IPS-18a (cell line): ENCODE results near the gene ZEB1.

Source experiments
- H3K27ac ChIP-seq: one replicate; pipeline ENCODE4 v1.5.1; 2013; ENCODE audit warnings: low read length
- H3K27me3 ChIP-seq: one replicate; pipeline ENCODE4 v1.6.1; 2013; ENCODE audit warnings: mild to moderate bottlenecking, low read length; ENCODE audit not compliant: control insufficient read depth, insufficient read depth
- H3K36me3 ChIP-seq: one replicate; pipeline ENCODE4 v1.6.1; 2013; ENCODE audit warnings: low read depth, low read length; ENCODE audit not compliant: control insufficient read depth
- H3K4me1 ChIP-seq: one replicate; pipeline ENCODE4 v1.6.1; 2013; ENCODE audit warnings: low read depth, low read length; ENCODE audit not compliant: control insufficient read depth
- H3K4me3 ChIP-seq: one replicate; pipeline ENCODE4 v1.5.1; 2013; ENCODE audit warnings: low read length
- H3K9ac ChIP-seq: one replicate; pipeline ENCODE4 v1.6.1; 2013; ENCODE audit warnings: mild to moderate bottlenecking, low read length, moderate library complexity
- H3K9me3 ChIP-seq: one replicate; pipeline ENCODE4 v1.6.1; 2013; ENCODE audit warnings: low read depth, low read length; ENCODE audit not compliant: control insufficient read depth

The ZEB1 gene

DNA sequence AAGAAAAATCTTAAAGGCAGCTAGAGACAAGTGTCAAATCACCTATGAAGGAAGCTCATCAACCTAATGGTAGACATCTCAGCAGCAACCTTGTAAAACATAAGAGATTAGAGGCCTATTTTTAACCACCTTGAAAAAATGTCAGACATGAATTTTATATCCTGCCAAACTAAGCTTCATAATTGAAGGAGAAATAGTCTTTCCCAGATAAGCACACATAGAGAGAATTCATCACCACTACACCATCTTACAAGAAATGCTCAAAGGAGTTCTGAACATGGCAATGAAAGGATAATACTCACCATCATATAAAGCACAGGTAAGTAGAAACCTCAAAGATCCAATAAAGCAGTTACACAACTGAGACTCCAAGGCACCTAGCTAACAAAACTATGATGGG lies 156.5 kb downstream of the ZEB1 start:
- H3K9ac ChIP-seq: no peak overlapping the region
- no peak overlapping the region for H3K4me3 ChIP-seq
- no peaks in the 10 kb centered on the region for H3K9me3 ChIP-seq
- H3K27me3 ChIP-seq: no peaks in the 10 kb centered on the region
- H3K27ac ChIP-seq: no peak overlapping the region
- H3K36me3 ChIP-seq: no peaks in the 10 kb centered on the region
- no peaks in the 10 kb centered on the region for H3K4me1 ChIP-seq

DNA sequence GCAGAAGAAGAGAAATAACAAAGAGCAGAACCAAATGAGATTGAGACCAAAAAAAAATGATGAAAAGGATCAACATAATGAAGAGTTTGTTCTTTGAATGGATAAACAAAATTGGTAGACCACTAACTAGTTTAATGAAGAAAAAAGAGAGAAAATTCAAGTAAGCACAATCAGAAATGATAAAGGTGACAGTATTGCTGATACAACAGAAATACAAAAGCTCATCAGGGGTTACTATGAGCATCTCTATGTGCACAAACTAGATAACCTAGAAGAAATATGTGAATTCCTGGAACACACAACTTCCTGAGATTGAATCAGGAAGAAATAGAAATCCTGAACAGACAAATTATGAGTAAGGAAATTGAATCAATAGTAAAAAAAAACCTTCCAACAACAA lies 157.1 kb downstream of the ZEB1 start:
- H3K36me3 ChIP-seq: no peaks in the 10 kb centered on the region
- H3K27me3 ChIP-seq: no peaks in the 10 kb centered on the region
- H3K4me1 ChIP-seq: no peaks in the 10 kb centered on the region
- no peak overlapping the region for H3K4me3 ChIP-seq
- no peak overlapping the region for H3K9ac ChIP-seq
- no peak overlapping the region for H3K27ac ChIP-seq
- no peaks in the 10 kb centered on the region for H3K9me3 ChIP-seq

DNA sequence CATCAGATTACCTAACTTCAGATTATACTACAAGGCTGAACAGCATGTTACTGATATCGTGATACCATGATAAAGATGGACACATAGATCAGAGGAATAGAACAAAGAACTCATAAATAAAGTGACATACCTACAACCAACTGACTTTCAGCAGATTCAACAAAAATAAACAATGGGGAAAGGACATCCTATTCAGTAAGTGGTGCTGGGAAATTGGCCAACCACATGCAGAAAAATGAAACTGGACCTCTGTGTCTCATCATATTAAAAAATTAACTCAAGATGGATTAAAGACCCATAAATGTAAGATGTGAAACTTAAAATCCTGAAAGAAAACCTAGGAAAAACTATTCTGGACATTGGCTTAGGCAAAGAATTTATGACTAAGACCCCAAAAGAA lies 158.6 kb downstream of the ZEB1 start:
- no peak overlapping the region for H3K4me3 ChIP-seq
- H3K27me3 ChIP-seq: no peaks in the 10 kb centered on the region
- H3K36me3 ChIP-seq: no peaks in the 10 kb centered on the region
- H3K4me1 ChIP-seq: no peaks in the 10 kb centered on the region
- H3K27ac ChIP-seq: no peak overlapping the region
- H3K9ac ChIP-seq: no peak overlapping the region
- no peaks in the 10 kb centered on the region for H3K9me3 ChIP-seq

- Histone ChIP-seq H3K27ac (no peak overlapping the region), H3K27me3 (no peaks in the 10 kb centered on the region), H3K9ac (no peak overlapping the region), H3K36me3 (no peaks in the 10 kb centered on the region), H3K4me1 (no peaks in the 10 kb centered on the region), H3K4me3 (no peak overlapping the region), H3K9me3 (no peaks in the 10 kb centered on the region)
Observed at GRCh38 chr10:31479752-31480151, 160.7 kb downstream of the ZEB1 start.

- Histone ChIP-seq H3K4me1 (no peaks in the 10 kb centered on the region), H3K27ac (no peak overlapping the region), H3K9me3 (no peaks in the 10 kb centered on the region), H3K36me3 (no peaks in the 10 kb centered on the region), H3K27me3 (no peaks in the 10 kb centered on the region), H3K4me3 (no peak overlapping the region), H3K9ac (no peak overlapping the region)
Observed at GRCh38 chr10:31483546-31483945, 164.5 kb downstream of the ZEB1 start.

DNA sequence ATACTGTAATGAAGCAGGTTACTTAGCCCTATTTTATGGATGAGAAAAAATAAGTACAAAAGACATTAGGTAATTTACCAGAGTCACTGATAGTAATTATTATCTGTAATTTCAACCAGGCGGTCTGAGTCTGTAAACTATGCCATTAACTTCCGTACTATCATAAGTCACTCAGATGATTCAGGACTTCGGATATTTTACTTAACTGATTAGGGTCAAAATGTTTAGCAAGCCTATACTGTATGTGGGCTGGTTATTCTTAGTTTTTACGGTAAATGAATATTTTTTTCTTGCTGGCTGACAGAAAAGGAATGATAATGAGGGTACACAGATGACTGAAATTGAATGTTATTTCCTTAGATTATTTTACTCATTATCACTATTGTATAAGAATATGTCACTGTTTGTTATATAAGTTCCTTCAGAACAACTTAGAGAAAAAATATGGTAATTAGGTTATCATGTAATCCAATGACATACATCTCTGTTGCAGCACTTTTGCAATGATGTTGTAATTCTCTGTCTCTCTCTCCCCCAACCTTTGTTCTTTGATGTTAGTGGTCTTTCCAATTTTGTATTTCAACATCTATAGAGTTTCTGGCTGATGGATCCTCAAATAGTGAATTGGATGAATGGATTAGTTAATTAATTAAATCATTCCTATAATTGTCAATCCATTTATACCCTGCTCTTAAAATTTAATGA lies 165.6 kb downstream of the ZEB1 start:
- H3K27me3 ChIP-seq: no peaks in the 10 kb centered on the region
- H3K27ac ChIP-seq: no peak overlapping the region
- no peaks in the 10 kb centered on the region for H3K36me3 ChIP-seq
- no peaks in the 10 kb centered on the region for H3K9me3 ChIP-seq
- no peak overlapping the region for H3K9ac ChIP-seq
- no peak overlapping the region for H3K4me3 ChIP-seq
- no peaks in the 10 kb centered on the region for H3K4me1 ChIP-seq

DNA sequence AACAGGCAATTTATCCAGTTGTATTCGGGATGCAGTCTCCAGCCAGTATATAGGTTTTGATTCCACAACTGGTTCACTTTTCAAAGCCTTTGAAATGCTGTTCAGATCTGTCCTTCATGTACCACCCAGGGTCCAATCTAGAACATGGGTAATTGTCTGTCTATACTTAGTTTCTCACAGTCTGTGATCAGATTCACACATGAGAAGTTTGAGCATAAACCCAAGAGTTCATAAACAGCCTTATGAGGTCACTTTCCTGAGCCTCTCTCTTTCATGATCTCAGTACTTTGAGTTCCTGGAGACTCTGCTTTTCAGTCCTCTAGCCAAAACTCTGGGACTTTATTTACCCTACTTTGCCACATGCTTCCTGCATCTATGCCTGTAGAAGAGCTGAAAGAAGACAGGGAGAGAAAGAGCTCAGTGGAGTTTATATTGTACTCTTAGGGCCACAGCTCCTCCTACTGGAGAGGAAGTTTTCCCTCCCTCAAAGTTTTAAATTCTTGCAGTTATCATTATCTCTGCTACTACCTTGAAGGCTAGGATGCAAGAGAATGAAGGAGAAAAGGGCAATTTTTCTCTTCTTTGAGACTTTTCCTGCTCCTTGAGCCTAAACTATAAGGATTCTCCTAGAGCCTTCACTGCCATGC lies 172.0 kb downstream of the ZEB1 start:
- H3K27ac ChIP-seq: no peak overlapping the region
- no peak overlapping the region for H3K9ac ChIP-seq
- H3K4me3 ChIP-seq: no peak overlapping the region
- no peaks in the 10 kb centered on the region for H3K36me3 ChIP-seq
- no peaks in the 10 kb centered on the region for H3K4me1 ChIP-seq
- no peaks in the 10 kb centered on the region for H3K9me3 ChIP-seq
- no peaks in the 10 kb centered on the region for H3K27me3 ChIP-seq

DNA sequence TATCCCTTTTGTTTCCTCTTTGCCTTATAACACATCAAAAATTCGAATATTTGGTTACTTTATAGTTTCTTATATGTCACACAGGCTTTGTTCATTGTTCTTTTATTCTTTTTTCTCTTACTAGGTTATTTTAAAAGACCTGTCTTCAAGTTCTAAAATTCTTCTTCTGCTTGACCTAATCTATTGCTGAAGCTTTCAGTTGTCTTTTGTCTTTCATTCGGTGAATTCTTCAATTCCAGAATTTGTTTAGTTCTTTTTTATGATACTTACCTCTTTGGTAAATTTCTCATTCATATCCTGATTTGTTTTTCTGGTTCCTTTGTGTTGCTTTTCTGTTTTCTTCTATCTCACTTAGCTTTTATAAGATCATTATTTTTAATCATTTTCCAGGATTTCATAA lies 188.4 kb downstream of the ZEB1 start:
- Histone ChIP-seq H3K27ac (no peak overlapping the region), H3K4me1 (no peaks in the 10 kb centered on the region), H3K4me3 (no peak overlapping the region), H3K9ac (no peak overlapping the region), H3K9me3 (peaks cover 11% of the 10 kb centered on the region), H3K27me3 (no peaks in the 10 kb centered on the region), H3K36me3 (no peaks in the 10 kb centered on the region)

GRCh38 chr10:31508234-31508633 lies 189.2 kb downstream of the ZEB1 start:
- Histone ChIP-seq H3K27me3 (no peaks in the 10 kb centered on the region), H3K9me3 (peaks cover 11% of the 10 kb centered on the region), H3K9ac (no peak overlapping the region), H3K36me3 (no peaks in the 10 kb centered on the region), H3K4me1 (no peaks in the 10 kb centered on the region), H3K4me3 (no peak overlapping the region), H3K27ac (no peak overlapping the region)

DNA sequence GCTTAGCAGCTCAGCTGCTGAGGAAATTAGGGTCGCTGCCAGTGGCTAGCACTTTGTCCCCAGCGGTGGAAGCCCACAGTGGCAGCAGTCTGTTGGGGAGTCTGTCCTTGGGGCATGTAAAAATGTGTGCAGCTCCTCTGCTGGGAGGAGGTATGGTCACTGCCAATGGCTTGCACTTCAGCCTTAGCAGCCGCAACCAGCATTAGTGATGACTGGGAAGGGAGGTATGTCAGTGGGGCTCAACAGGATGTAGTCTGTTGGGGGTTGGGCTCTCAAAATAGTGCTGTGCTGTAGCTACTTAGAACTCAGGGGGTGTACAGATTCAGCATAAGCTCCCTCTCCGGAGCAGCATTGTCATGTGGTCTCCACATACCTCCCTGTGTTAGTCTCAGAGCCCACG lies 189.9 kb downstream of the ZEB1 start:
- peaks cover 11% of the 10 kb centered on the region for H3K9me3 ChIP-seq

GRCh38 chr10:31509989-31510388 lies 191.0 kb downstream of the ZEB1 start:
- Histone ChIP-seq H3K36me3 (no peaks in the 10 kb centered on the region), H3K4me3 (no peak overlapping the region), H3K27me3 (no peaks in the 10 kb centered on the region), H3K4me1 (no peaks in the 10 kb centered on the region), H3K9me3 (peaks cover 11% of the 10 kb centered on the region), H3K27ac (no peak overlapping the region), H3K9ac (no peak overlapping the region)

More for the DNA sequence above, 189.9 kb downstream of the ZEB1 start:
- Histone ChIP-seq H3K9ac (no peak overlapping the region), H3K4me3 (no peak overlapping the region), H3K36me3 (no peaks in the 10 kb centered on the region), H3K27ac (no peak overlapping the region), H3K4me1 (no peaks in the 10 kb centered on the region), H3K27me3 (no peaks in the 10 kb centered on the region)

DNA sequence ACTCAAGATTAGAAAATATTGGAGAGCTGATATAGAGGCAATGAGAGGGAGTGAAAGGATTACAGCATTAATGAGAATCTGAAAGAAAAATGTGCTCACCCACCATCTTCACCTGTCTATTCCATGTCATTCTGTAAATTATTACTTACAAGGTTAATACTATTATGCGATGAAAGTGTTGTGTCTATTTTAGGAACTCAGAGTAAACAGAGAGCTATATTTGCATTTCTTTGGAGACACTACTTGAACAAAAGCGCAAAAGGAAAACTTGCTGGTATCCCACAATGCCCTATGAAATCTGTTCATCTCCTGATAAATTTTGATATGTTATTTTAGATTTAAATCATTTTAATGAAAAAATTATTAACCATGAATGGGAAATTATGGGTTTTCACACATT lies 196.1 kb downstream of the ZEB1 start:
- Histone ChIP-seq H3K4me1 (no peaks in the 10 kb centered on the region), H3K9ac (no peak overlapping the region), H3K9me3 (no peaks in the 10 kb centered on the region), H3K27ac (no peak overlapping the region), H3K4me3 (no peak overlapping the region), H3K36me3 (no peaks in the 10 kb centered on the region), H3K27me3 (no peaks in the 10 kb centered on the region)
